ENCODE data around the gene PROC.
"Not testable (repeated sequence)": the region's sequence is repeated elsewhere in the genome, so short reads cannot be mapped to it uniquely, and the experiment has no call there.

Gene PROC

DNA sequence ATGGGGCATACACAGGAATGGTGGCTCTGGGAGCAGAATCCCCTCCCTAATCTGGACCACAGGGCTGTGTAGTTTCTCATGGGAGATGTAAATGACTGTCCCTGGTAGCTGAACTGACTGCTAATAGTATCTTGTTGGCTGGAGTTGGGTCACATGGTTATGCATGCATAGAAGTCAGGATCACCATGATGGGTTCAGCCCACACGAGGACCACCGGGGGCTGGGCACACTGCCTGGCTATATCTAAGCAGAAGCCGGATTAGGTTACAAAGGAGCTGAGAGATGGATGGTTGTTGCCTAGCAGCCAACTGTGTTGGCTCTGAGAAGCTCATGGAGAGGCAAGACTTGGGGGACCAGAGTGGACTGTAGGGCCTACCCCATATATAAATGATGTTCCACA, 23.7 kb upstream of the PROC start:
- no peak for DNase-seq (ENCODE audit: low read depth in 2 of 2)

DNA sequence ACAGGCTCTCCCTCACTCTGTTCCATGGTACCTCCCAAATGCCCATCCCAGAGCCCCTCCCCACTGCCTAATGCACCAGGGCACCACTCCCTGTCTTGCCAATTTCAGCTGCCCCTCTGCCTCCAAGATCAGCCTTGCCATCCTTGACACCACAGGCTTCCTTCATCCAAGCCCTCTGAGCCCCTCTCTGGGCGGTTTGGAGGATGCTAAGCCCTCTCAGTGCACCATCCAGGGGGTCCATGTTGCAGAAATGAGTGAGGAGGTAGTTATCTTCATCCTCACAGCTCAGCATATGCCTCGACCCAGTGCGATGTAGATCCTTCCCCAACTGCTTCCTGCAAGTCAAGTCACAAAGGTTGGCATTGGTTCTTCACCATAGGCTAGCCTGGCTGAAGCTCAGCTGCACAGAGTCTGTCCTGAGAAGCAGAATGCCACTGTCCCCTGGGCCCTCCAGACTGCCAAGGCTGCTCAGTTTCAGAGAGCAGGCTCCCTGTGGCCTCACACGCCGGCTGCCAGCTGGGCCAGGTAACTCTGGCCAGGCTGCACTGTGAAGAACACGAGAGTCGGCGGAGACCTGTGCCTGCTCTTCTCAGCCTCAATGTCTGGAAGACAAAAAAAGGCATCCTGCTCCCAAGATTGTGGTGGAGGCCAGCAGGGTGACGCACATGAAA, 20.5 kb upstream of the PROC start:
- no peak for DNase-seq (ENCODE audit: low read depth in 2 of 2)

DNA sequence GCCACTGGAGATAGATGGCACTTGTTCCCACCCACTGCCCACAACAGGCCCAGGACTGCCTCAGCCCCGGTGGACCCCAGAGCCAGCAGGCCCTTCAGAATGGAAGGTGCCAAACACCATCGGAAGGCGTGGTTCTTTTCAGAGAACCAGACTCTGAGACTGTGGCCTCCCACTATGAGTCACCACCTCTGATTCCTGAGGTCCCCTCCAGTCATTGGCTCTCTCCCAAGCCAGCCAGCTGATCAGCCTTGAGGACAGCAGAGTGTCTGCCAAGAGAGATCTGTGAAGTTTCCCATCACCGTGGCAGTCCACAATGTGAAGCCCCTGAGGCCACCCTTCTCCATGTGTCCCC, 20.0 kb upstream of the PROC start:
- no peak for DNase-seq (ENCODE audit: low read depth in 2 of 2)

DNA sequence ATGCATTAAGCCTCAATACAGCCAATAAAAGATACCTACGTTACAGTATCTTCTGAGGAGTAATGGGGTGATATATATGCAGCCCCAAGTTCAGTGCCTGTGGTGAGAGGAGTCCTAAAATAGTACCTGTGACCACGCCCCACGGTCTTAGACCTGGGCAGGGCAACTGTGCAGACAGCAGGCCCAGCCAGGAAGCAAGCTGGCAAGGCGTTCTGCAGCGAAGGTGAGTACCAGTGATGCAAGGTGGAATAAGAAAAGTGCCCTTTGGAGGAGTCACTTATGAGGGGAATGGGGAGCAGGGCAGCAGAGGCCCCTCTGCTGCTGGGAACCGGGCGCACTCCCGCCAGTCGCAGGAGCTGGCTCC, 17.7 kb upstream of the PROC start:
- no peak for DNase-seq (ENCODE audit: low read depth in 2 of 2)

DNA sequence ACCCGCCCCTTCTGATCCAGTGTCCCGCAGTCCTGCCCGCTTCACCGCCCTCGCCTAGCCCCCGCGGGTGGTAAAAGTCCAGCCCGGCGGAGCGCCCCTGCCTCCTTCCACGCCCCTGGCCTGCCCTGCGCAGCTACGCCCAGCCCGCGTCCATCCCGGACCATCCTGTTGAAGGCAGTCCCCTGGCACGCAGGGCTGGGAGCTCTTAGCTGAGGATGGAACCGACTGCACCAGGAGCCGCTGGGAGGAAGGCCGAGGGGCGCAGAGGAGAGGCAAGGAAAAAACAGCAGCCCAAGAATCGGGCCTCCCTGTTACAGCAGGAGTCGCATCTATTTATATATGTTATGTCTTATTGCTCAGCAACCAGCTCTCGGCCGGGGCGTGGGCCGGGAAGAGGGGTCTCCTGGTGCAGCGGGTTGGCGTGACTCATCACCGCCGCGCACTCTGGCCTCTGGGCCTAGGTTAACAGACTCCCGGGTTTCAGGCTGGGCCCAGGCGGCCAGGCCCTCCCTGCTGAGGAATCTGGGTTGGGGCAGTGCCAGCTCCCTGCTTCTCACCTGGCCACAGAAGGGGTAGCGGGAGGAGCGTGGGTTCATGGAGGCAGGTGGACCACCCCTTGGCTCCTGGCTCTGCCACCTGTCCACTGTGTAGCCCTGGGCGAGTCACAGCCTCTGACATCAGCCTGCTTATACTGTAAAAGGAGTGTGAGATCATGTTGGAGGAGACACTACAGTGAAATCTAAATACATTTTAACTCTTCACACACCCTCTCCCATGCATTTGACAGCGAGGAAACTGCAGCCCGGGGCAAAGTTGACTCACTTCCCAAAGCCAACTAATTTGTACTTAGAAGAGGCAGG, 17.1 kb upstream of the PROC start:
- DNase-seq (ENCODE audit: low read depth in 2 of 2), result no peak

DNA sequence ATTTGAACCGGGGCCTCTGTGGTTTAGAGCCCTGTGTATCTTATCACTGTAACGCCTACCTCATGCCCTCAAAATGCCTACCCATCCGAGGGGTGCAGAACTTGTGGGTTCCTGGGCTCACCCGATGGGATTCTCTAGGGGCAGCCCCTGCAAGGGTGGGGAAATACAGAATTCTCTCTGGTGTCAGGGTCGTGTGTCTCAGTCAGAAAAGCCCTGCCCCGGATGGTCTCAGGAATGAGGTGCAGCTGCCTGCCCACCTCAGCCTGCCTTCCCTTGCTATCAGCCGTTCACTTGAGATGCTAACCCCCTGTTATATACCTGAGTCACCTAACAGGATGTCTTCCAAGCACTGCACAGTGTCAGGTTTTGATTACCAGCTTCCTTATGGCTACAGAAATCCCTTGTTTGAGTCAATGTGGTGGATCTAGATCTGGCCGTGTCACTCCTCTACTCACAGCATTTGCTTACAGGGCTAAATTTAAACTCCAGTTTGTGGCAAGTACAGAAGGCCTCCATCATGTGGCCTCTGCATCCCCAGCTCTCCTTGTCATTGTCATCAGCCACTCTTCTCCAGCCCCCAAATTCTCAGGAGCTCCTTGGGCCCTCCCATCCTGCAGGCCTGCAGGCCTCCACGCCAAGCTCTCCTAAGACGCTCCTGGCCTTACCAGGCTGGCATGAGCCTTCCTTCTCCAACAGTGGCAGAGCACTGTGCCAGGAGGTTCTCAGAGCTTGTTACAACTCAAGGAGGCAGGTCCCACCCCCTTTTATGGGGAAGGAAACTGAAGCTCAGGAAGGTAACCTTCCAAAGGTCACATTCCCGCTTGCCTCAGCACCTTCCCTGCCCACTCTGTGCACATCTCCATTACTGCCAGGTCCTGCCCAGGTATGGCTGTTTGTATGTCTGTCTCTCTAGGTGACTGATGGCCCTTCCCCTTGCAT, 16.2 kb upstream of the PROC start:
- DNase-seq (ENCODE audit: low read depth in 2 of 2), result no peak

DNA sequence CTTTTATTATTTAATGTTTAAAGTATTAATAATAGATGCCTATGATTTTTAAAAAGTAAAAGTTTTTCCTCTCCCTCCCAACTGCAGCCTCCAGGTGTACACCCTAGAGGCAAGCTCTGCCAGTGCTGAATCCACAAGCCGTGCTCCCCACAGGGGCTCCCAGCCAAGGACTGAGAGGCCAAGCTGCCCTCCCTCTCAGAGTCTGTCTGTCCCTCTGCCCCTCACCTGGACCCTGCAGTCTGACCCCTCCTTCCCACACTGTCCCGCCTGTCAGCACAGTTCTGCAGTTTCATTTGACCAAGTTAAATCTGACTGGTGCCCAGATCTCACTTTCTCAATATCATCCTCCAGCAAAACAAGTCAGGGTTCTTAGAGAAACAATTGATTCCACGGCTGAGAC, 14.8 kb upstream of the PROC start:
- no peak for DNase-seq (ENCODE audit: low read depth in 2 of 2)

DNA sequence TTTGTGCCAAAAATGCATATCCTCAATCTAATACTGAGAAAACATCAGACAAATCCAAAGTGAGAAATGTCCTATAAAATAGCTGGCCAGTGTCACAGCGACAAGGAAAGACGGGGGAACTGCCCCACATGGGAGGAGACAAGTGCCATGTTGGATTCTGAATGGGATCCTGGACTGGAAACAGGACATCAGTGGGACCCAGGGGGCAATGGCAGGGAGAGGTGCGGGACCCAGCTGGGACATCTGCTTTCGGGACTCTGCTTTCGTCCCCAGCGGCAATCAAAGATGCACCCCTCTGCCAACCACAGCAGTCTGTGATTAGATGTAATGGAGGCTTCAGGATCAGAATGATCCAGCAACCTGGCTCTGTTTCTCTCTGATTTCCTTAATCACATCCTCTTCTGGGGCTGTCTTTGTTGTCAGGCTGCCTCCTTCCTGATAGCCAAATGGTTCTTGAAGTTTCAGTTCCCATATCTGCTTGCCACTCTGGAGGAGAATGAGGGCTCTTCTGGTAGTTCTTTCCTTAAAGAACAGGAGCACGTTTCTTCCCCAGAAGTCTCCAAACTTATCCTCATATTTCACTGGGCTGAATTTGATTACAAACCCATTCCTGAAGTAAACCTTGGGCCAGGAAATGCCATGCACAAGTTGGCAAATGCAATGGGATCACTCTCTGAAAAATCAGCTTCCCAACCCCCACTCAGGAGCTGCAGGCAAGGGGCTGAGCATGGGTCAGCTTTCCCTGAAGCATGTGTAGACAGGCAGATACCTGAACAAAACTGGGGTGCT, 13.6 kb upstream of the PROC start:
- DNase-seq (ENCODE audit: low read depth in 2 of 2), result no peak

DNA sequence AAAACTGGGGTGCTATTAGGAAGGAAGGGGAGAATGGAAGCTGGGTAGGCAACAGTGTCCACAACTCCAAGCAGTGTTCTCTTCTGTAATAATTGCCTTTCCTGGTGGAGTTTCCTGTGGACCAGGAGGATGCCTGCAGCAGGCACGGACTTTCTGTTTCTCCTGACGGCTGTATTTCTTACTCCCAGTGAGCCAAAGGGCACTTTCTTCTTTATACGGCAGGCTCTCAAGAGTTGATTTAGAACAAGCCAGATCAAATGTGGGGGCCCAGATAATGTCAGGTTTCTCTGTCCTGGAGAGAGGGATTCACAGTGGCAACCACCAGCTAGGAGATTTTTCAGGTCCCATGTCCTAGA, 13.0 kb upstream of the PROC start:
- DNase-seq (ENCODE audit: low read depth in 2 of 2), result no peak

DNA sequence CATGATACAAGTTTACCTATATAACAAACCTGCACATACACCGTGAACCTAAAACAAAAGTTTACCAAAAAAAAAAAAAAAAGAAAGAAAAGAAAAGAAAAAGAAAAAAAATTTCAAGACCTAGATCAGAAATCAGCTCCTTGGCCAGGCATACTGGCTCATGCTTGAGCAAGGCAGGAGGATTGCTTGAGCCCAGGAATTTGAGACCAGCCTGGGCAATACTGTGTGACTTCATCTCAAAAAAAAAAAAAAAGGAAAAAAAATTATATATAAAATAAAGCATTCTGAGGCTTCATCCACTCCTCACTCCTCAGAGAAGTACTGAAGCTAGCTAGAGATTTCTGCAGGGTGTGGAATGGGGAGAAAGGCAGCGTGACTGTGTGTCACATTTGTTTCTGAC, 11.8 kb upstream of the PROC start:
- no peak for DNase-seq (ENCODE audit: low read depth in 2 of 2)

DNA sequence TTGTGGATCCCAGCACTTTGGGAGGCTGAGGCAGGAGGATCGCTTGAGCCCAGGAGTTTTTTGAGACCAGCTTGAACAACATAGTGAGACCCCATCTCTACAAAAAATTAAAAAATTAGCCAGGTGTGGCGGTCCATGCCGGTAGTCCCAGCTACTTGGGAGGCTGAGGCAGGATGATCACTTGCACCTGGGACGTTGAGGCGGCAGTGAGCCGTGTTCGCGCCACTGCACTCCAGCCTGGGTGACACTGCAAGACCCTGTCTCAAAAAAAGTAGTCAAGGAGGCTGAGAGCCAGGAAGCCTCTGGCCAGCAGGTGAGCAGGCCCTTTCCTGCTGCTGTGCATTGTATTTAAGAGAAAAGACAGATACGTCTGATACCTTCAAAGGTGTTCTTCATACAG, 11.1 kb upstream of the PROC start:
- DNase-seq (ENCODE audit: low read depth in 2 of 2), result no peak

DNA sequence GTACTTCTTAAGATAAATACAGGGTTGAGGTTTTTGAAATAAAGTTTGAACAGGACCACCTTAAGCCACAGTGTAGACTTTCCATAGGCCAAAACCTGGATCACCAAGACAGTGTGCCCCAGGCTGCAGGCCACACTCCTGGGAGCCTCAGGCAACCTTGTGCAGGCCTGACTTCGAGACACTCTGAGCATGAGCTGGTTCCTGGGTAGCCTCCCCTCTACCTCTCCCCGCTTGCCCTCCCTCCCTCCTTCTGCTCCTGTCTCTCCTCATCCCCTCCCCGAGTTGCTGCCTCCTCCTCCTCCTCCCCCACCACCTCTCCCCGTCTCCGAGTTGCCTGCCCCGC, 10.6 kb upstream of the PROC start:
- no peak for DNase-seq (ENCODE audit: low read depth in 2 of 2)

DNA sequence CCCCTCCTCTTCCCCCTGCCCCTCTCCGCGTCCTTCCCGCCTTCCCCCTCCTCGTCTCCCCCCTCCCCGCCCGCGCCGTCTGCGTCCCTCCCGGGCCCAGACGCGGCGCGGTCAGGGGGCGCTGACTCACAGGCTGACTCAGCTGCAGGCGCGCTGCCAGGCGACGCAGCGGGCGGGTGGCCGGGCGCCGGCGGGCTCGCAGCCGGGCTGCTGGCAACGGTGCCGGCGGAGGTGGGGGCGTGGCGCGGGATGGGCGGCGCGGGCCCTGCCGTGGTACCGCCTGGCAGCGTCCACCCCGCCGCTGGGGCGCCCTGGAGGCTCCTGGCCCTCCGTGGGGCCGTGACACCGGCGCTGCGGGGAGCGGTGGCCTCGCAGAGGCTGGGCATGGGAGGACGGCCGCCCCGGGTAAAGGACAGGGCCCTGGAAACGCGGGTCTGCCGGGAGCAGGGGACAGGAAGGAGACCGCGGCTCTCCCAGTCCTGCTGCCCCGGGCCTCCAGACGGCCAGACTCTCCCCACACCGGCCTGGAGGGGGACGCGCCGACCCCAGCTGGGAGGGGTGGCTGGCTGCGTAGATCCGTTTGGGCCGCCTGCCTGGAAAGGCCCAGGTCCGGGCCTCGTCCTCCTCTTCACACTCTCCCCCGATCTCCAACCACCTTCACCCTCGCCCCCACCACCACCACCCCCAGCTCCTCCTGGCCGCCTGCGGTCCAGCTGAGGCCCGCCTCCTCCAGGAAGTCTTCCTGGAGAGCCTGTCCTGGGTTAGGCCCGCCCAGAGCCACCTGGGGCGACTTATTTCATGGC, 10.0 kb upstream of the PROC start:
- peak; percentile 78 to 85 for DNase-seq (ENCODE audit: low read depth in 2 of 2)

DNA sequence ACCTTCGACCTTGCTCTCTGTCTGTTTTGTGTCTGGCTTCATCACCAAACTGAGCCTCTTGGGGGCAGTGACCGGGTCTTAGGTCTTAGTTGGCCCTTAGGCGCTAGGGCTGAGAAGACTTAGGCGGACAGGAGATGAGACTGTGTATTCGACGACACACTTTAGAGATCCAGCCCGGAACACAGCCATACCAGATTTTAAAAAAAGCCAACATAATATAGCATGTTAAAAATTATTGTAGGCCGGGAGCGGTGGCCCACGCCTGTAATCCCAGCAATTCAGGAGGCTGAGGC, 9.5 kb upstream of the PROC start:
- DNase-seq (ENCODE audit: low read depth in 2 of 2), result no peak

DNA sequence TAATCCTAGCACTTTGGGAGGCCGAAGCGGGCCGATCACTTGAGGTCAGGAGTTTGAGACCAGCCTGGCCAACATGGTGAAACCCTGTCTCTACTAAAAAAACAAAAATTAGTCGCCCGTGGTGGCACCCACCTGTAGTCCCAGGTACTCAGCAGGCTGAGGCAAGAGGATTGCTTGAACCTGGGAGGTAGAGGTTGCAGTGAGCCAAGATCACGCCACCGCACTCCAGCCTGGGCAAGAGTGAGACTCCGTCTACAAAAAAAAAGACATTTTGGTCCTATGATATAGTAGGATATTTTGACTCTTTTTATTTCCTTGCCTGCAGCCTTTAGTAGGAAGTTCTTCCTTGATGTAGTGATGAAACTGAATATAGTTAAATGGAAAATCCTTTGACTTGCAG, 8.5 kb upstream of the PROC start:
- not testable (repeated sequence) for DNase-seq (ENCODE audit: low read depth in 2 of 2)

DNA sequence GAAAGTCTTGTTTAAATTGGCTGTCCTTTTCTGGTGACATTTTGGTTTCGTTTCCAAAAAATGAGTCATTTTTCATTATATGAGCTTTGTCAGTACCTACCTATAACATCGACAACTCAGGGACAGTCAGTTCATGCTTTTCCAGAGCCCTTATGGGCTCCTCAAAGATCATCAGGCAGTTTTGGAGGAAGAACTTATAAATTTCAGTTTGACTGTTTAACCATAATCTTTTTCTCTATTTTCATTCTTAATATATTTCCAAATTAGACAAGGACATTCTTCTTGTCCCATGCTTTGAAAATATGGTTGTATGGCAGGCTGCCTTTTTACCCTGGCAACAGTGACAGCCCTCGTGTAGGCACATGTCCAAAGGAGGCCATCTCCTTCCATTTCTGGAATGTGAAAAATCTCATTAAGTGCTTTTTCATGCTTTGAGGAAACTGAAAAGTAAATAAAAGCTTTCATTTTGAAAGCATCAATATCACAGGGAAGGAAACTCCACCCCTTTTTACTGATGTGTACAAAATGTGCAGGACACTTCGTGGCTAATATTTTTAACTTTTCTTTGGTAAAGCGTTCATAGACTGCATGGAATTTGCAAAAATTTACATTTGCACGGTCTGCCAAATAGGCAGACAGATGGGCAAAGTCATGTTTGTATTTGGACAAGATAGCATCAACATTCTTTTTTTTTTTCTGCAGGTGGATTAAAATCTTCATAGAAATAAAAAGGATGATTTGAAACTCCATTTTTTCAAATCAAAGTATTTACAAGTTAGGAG, 7.2 kb upstream of the PROC start:
- DNase-seq (ENCODE audit: low read depth in 2 of 2), result no peak

DNA sequence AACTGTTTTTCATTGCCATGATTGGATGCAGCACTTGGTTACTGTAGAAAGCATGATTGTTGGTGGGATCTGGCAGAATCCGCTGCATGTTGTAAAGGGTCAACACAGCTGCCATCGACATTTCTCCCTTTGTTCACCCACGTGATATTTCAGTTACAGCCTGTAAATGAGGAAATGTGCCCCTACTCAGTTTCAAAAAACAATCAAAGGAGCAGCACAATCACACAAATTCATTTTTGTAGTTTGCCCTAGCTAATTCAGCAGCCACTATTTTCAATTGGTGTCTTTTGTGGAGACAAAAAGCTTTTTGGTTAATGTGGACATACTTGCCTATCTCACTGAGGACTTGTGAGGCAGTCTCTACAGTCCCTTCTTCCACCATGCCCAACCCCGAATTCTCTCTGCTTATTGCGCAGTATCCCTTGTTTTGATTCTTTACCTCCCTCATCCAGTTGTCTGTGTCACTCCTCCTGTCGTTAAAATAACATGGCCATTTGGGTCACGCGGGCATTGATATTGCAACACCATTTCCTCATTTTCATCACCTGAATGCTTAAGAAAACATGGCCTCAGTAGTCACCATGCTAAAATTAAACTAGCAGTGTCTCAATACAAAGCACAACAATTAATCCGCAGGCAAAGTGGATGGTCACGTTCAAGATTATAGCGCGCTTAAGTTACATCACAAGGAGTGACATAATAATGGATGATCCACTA, 6.4 kb upstream of the PROC start:
- no peak for DNase-seq (ENCODE audit: low read depth in 2 of 2)

DNA sequence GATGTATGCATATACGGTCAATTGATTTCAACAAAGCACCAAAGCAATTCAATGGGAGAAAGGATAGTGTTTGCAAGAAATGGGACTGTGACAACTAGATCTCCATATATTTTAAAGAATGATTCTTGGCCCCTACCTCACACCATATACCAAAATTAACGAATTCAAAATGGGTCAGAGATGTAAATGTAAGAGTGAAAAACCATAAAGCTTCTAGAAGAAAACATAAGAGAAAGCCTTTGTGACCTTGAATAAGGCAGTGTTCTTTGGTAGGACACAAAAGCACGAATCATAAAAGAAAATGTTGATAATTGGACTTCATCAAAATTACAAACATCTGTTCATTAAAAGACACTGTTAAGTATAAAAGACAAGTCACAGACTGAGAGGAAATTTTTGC, 5.0 kb upstream of the PROC start:
- no peak for DNase-seq (ENCODE audit: low read depth in 2 of 2)

DNA sequence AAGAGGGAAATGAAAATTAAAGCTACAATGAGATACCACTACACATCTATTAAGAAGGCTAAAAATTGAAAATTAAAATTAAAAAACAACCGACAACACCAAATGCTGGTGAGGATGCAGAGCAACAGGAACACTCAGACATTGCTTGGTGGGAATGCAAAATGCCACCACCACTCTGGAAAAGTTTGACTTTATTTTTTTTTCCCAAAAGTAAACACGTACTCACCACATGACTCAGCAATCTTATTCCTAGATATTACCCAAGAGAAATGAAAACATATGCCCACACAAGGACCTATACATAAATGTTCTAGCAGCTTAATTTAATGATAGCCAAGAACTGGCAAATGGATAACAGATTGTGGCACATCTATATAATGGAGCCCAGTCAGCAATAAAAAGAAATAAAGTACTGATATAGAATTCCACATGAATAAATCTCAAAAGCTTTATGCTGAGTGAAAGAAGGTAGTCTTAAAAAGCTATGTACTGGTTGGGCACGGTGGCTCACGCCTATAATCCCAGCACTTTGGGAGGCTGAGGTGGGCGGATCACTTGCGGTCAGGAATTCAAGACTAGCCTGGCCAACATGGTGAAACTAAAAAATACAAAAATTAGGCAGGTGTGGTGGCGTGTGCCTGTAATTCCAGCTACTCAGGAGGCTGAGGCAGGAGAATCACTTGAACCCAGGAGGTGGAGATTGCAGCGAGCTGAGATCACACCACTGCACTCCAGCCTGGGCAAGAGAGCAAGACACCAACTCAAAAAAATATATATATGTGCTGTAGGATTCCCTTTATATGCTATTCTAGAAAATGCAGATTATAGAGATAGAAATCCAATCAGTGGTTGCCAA, 4.2 kb upstream of the PROC start:
- no peak for DNase-seq (ENCODE audit: low read depth in 2 of 2)

All from stimulated activated CD4-positive, alpha-beta T cell treated with anti-CD3 and anti-CD28 coated beads, Interleukin-12 subunit alpha, Interleukin-12 subunit beta, amount 100 ng/mL, for 24 hours (primary cell).